Measurements from ENCODE around the gene TUT1.

DNA sequence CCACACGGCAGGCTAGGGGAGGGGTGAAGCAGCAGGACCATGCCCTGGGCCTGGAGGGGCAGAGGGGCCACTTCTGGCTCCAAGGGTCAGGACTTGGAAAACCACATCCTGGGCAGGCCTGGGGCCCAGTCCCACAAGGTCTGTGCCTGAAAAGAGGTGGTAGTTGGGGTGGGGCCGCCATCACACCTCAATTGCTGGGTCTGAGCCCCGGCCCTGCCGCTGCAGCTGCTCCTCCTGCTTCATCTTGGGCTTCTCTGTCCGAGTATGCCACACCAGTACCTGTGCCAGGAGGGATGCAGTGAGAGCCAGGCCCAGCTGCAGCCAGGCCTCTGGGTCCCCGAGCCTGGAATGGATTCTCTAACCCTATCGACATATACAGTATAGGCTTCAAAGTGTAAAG, 24.2 kb upstream of the TUT1 start:
- TF ChIP-seq, protein P1, sequence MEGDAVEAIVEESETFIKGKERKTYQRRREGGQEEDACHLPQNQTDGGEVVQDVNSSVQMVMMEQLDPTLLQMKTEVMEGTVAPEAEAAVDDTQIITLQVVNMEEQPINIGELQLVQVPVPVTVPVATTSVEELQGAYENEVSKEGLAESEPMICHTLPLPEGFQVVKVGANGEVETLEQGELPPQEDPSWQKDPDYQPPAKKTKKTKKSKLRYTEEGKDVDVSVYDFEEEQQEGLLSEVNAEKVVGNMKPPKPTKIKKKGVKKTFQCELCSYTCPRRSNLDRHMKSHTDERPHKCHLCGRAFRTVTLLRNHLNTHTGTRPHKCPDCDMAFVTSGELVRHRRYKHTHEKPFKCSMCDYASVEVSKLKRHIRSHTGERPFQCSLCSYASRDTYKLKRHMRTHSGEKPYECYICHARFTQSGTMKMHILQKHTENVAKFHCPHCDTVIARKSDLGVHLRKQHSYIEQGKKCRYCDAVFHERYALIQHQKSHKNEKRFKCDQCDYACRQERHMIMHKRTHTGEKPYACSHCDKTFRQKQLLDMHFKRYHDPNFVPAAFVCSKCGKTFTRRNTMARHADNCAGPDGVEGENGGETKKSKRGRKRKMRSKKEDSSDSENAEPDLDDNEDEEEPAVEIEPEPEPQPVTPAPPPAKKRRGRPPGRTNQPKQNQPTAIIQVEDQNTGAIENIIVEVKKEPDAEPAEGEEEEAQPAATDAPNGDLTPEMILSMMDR (IDR thresholded peaks at IDR 0.05; ENCODE audit: borderline replicate concordance, extremely low read depth, low read length, poor library complexity, severe bottlenecking) = no peak
- no peak for TF ChIP-seq EZH2 (IDR thresholded peaks at IDR 0.05; ENCODE audit: borderline replicate concordance, low read depth, low read length, severe bottlenecking)

Measured in DND-41 (cell line).